ENCODE measurements around the gene PRSS56. TPM values are rescaled to one million over a fixed set of nuclear protein-coding genes. Genes with fewer than 3 reads are reported as not detected.

The PRSS56 gene
- total RNA-seq, 1 experiment from 2014 or later: 0.18 TPM

- intact Hi-C loops (cut with micrococcal nuclease; ENCODE audit: unreplicated experiment) (no loop called here), in situ Hi-C loops (cut with HindIII; ENCODE audit: low pct_unique_long_range_greater_than_20kb, low sequenced_read_pairs) (no loop called here)
- DNase-seq (ENCODE audit: low read depth, low spot score) (no peak), ATAC-seq (no peak)
- TF ChIP-seq REST (IDR thresholded peaks at IDR 0.05; ENCODE audit: insufficient read depth in 1 of 2, low read depth in 2 of 2, low read length in 1 of 2) (no peak), SIN3A (IDR thresholded peaks at IDR 0.05; ENCODE audit: borderline replicate concordance, insufficient read depth, low read depth, low read length) (no peak), POLR2AphosphoS5 (IDR thresholded peaks at IDR 0.05; ENCODE audit: low read depth, low read length) (no peak), TCF7L2 (IDR thresholded peaks at IDR 0.05; ENCODE audit: low read depth, low read length) (no peak), CTCF (IDR thresholded peaks at IDR 0.05) (no peak)
- Histone ChIP-seq H3K9me3 (ENCODE audit: control insufficient read depth, insufficient read depth, low read depth, low read length) (no peaks in the 10 kb centered on the region), H3K4me1 (ENCODE audit: control insufficient read depth, insufficient read depth, low read length) (no peaks in the 10 kb centered on the region), H3K4me3 (ENCODE audit: low read depth in 2 of 2, low read length in 2 of 2) (no peak overlapping the region), H3K27me3 (ENCODE audit: control insufficient read depth, insufficient read depth, low read length) (no peaks in the 10 kb centered on the region), H3K27ac (ENCODE audit: low read length) (no peak overlapping the region), H3K36me3 (ENCODE audit: control insufficient read depth, insufficient read depth, low read length) (no peaks in the 10 kb centered on the region)
- POLR2A ChIA-PET: interaction anchor here (0.6 kb wide), 1 partner anchor 36 kb away, joined by 7 read pairs; no protein-coding TSS in a partner anchor
- CTCF ChIA-PET: no interaction called here
- no TSS peak for BruUV-seq (replicated peaks)
Measured at GRCh38 chr2:232496501-232497270, 23.5 kb upstream of the PRSS56 start.

GRCh38 chr2:232497348-232497747, 22.8 kb upstream of the PRSS56 start:
- Histone ChIP-seq H3K4me1 (ENCODE audit: control insufficient read depth, insufficient read depth, low read length) (no peaks in the 10 kb centered on the region; the same call in 1 of the 2 replicates), H3K36me3 (ENCODE audit: control insufficient read depth, insufficient read depth, low read length) (no peaks in the 10 kb centered on the region), H3K9me3 (ENCODE audit: control insufficient read depth, insufficient read depth, low read depth, low read length) (no peaks in the 10 kb centered on the region), H3K27me3 (ENCODE audit: control insufficient read depth, insufficient read depth, low read length) (no peaks in the 10 kb centered on the region), H3K4me3 (ENCODE audit: low read depth in 2 of 2, low read length in 2 of 2) (no peak overlapping the region), H3K27ac (ENCODE audit: low read length) (no peak overlapping the region)
- BruUV-seq (replicated peaks): no TSS peak
- ATAC-seq (no peak), DNase-seq (ENCODE audit: low read depth, low spot score) (no peak)
- intact Hi-C loops (cut with micrococcal nuclease; ENCODE audit: unreplicated experiment): no loop called here
- in situ Hi-C loops (cut with HindIII; ENCODE audit: low pct_unique_long_range_greater_than_20kb, low sequenced_read_pairs): no loop called here
- ChIA-PET CTCF (no interaction called here), POLR2A (no interaction called here)
- TF ChIP-seq SIN3A (IDR thresholded peaks at IDR 0.05; ENCODE audit: borderline replicate concordance, insufficient read depth, low read depth, low read length) (no peak), CTCF (IDR thresholded peaks at IDR 0.05) (no peak), POLR2AphosphoS5 (IDR thresholded peaks at IDR 0.05; ENCODE audit: low read depth, low read length) (no peak), REST (IDR thresholded peaks at IDR 0.05; ENCODE audit: insufficient read depth in 1 of 2, low read depth in 2 of 2, low read length in 1 of 2) (no peak), TCF7L2 (IDR thresholded peaks at IDR 0.05; ENCODE audit: low read depth, low read length) (no peak)
